Nasal cavity respiratory epithelium epithelial cell of viscerocranial mucosa (primary cell): ENCODE data around the gene OR5L2. TPM values are rescaled to one million over a fixed set of nuclear protein-coding genes. Genes with fewer than 3 reads are reported as not detected.

ENCODE experiments used
- total RNA-seq: library from RNA; depleted of rRNA; stranded (reverse); fragments of >200 nt; gene quantifications from 2 replicates; pipeline ENCODE4 v1.2.3, GENCODE V29; 2014

The OR5L2 gene
- not detected in 2 replicates for total RNA-seq

DNA sequence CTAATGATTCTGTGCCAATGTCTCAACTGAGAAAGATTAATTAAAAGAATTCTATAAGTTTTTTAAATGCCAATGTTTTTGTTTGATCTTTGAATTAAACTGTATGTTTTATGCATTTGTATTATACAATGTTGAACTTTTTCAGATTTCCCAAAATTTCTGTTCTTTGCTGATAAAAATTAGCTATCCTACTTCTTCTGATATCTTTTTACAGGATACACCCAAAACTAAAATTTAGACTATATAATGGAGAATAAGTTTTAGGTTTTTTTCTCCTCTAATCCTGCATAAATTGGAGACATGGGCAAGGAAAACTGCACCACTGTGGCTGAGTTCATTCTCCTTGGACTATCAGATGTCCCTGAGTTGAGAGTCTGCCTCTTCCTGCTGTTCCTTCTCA, at the start of gene OR5L2:
Gene OR5L2 (plus strand): TSS at position 301 of the 400 bp plus-strand sequence. CDS start 0 bp downstream, at position 301.

DNA sequence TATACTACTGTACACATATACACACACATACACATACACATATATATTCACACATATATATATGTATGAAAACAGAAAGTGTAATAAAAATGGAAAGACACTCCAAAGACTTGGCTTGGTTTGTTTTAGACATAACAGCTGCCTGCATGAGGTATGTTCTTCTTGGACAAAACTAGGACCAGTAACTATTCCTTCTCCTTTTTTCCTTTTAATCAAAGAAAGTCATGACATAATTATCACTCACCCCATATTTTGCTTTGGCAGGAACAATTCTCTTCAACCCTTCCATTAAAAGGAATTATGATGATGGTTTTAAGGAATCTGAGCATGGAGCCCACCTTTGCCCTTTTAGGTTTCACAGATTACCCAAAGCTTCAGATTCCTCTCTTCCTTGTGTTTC, 31.8 kb upstream of the OR5L2 start, which contains the start of gene OR5D14:
Gene OR5D14 (plus strand): TSS at position 301 of the 400 bp plus-strand sequence. CDS start 0 bp downstream, at position 301.

DNA sequence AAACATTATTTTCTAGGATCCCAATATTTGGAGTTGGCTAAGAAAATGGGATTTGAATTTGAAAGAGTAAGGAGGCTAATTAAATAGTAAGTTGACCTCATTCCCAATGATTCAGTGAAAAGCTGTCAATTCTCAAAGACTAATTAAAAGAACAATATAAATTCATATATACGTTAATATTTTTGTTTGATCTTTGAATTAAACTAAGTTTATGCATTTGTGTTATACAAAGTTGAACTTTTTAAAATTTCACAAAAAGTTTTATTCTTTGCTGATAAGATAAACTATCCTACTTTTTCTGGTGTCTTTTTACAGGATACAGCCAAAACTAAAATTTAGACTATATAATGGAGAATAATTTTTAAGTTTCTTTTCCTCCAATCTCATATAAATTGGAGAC, 16.0 kb upstream of the OR5L2 start, which contains the start of gene OR5L1:
Gene OR5L1 (plus strand): TSS at position 301 of the 400 bp plus-strand sequence. CDS start 100 bp downstream, outside the sequence.

DNA sequence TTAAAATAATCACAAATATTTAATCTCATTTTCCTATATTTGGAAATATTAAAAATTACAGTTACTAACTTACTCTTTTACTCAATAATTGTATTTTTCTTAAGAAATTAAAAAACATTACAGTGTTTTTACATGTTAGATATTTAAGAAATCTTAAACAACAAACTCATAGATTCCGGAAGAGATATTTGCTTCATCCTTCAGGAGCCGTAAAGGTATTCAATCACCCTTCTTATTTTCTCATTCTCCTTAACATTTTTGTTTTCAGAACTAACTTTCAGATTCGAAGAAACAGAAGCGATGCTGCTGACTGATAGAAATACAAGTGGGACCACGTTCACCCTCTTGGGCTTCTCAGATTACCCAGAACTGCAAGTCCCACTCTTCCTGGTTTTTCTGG, 7.7 kb upstream of the OR5L2 start, which contains the start of gene OR5D18:
Gene OR5D18 (plus strand): TSS at position 301 of the 400 bp plus-strand sequence. CDS start 0 bp downstream, at position 301.

DNA sequence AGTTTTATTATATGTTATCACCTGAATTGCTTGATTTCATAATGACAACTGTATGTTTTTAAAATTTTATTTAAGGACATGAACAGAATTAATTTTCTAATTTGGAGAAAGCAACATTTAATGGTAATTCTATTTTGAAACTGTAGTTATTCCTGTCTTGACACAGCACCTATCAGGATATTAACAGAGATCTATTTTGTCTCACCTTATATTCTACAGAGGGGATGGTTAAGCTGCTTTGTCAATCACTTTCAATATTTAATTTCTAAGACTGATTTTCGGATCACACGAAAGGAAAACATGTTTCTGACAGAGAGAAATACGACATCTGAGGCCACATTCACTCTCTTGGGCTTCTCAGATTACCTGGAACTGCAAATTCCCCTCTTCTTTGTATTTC, 11.4 kb downstream of the OR5L2 start, which contains the start of gene OR5D16:
Gene OR5D16 (plus strand): TSS at position 301 of the 400 bp plus-strand sequence. CDS start 0 bp downstream, at position 301.

Other genes with a start within 250 kb of the OR5L2 start
- not detected in 2 replicates for gene OR4C11, start 219.6 kb upstream of the OR5L2 start, total RNA-seq
- gene OR4P4, start 192.1 kb upstream of the OR5L2 start, total RNA-seq, result not detected in 2 replicates
- not detected in 2 replicates for gene OR4S2, start 178.9 kb upstream of the OR5L2 start, total RNA-seq
- not detected in 2 replicates for gene OR4C6, start 165.0 kb upstream of the OR5L2 start, total RNA-seq
- gene OR5D13, start 53.8 kb upstream of the OR5L2 start, total RNA-seq, result not detected in 2 replicates
- not detected in 2 replicates for gene OR5D14, start 31.7 kb upstream of the OR5L2 start, total RNA-seq
- not detected in 2 replicates for gene OR5L1, start 15.9 kb upstream of the OR5L2 start, total RNA-seq
- gene OR5D18, start 7.6 kb upstream of the OR5L2 start, total RNA-seq, result not detected in 2 replicates
- not detected in 2 replicates for gene OR5D16, start 11.5 kb downstream of the OR5L2 start, total RNA-seq
- not detected in 2 replicates for gene TRIM51, start 56.1 kb downstream of the OR5L2 start, total RNA-seq
- gene OR5W2, start 87.4 kb downstream of the OR5L2 start, total RNA-seq, result not detected in 2 replicates
- gene OR5I1, start 109.2 kb downstream of the OR5L2 start, total RNA-seq, result not detected in 2 replicates
- not detected in 2 replicates for gene OR10AG1, start 142.7 kb downstream of the OR5L2 start, total RNA-seq
- not detected in 2 replicates for gene OR5F1, start 167.4 kb downstream of the OR5L2 start, total RNA-seq
- gene OR5AS1, start 200.4 kb downstream of the OR5L2 start, total RNA-seq, result not detected in 2 replicates